Activated T-helper 17 cell treated with anti-CD3 and anti-CD28 coated beads, Interleukin-2, amount 50 U/mL, for 72 hours (primary cell): ENCODE measurements around the gene EPHA8. TPM values are rescaled to one million over a fixed set of nuclear protein-coding genes. Genes with fewer than 3 reads are reported as not detected.

ENCODE experiments used
- ATAC-seq: fragments of 150-1000 bp; cut with Tn5 transposase; replicated peaks from 2 replicates; pipeline ENCODE4 v1.10.0; 2021; ENCODE audit warnings: mild to moderate bottlenecking, moderate library complexity
- H3K27ac Mint-ChIP-seq: one replicate; pipeline ENCODE4 v1.8.0; 2022; ENCODE audit warnings: mixed read lengths
- H3K27me3 Mint-ChIP-seq: one replicate; pipeline ENCODE4 v1.8.0; 2022; ENCODE audit warnings: mixed read lengths
- H3K36me3 Mint-ChIP-seq: one replicate; pipeline ENCODE4 v1.8.0; 2022; ENCODE audit warnings: low read depth, mild to moderate bottlenecking, mixed read lengths
- H3K4me1 Mint-ChIP-seq: one replicate; pipeline ENCODE4 v1.8.0; 2022; ENCODE audit warnings: mixed read lengths
- H3K4me3 Mint-ChIP-seq: one replicate; pipeline ENCODE4 v1.8.0; 2022; ENCODE audit warnings: mild to moderate bottlenecking, mixed read lengths
- H3K9me3 Mint-ChIP-seq: one replicate; pipeline ENCODE4 v1.8.0; 2022; ENCODE audit warnings: mixed read lengths
- total RNA-seq, 2 donors: library from RNA; stranded (reverse); gene quantifications; one replicate each; pipeline ENCODE4 v1.2.3, GENCODE V29; 2022

The EPHA8 gene
- total RNA-seq, 2 donors from 2014 or later, result not detected

DNA sequence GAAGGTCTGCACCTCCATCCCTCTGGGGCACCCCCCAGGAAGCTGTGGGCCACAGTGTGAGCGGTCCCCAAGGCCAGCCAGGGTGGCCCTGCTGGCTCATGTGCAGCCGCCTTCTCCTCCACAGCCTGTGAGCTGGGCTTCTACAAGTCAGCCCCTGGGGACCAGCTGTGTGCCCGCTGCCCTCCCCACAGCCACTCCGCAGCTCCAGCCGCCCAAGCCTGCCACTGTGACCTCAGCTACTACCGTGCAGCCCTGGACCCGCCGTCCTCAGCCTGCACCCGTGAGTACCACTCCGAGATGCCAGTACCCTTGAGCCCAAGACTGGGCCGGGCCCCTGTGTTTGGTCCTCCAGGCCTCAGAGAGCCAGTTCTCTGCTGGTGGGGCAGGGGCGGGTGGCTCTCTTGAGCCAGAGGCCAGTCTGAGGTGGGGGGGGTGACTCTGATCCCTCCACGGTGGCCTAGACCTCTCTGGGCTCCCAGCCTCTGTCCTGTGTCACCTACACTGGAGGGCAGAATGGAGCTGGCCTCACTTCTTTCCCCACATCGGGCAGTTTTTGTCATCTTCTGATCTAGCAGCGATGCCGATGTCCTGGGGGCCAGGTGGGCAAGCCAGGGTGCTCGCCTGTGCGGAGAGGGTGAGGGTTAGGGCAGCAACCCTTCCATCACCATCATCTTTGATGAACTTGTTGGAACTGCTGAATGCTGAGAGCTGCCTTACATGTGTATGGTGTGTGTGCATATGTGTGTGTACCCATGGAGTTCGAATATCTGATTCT, 23.3 kb downstream of the EPHA8 start:
- H3K9me3 Mint-ChIP-seq, result no peaks in the 10 kb centered on the region
- H3K27me3 Mint-ChIP-seq, result peaks cover 18% of the 10 kb centered on the region
- H3K4me3 Mint-ChIP-seq, result no peak overlapping the region
- no peaks in the 10 kb centered on the region for H3K36me3 Mint-ChIP-seq
- no peak overlapping the region for H3K27ac Mint-ChIP-seq
- H3K4me1 Mint-ChIP-seq, result no peaks in the 10 kb centered on the region
- ATAC-seq, result no peak

DNA sequence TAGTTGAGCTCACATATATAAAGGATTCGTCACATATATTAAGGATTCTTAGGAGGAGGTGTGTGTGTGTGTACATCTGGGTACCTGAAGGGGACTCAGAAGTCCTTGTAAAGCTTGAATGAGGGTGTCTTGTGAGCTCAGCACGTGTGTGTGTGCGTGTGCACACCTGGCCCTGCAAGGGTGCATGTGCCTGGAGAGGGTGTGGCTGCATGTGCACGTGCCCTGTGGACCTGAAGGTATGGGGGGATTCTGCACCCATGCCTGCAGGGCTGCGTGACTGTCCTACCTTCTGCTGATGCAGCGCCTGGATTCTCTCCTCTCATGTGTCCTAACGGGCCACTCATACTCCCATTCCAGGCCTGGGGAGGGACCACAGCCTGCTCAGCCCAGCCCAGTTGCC, 24.0 kb downstream of the EPHA8 start:
- no peak for ATAC-seq
- H3K27ac Mint-ChIP-seq, result no peak overlapping the region
- H3K4me3 Mint-ChIP-seq, result no peak overlapping the region
- H3K36me3 Mint-ChIP-seq, result no peaks in the 10 kb centered on the region
- no peaks in the 10 kb centered on the region for H3K9me3 Mint-ChIP-seq
- peaks cover 25% of the 10 kb centered on the region for H3K27me3 Mint-ChIP-seq
- no peaks in the 10 kb centered on the region for H3K4me1 Mint-ChIP-seq

GRCh38 chr1:22588899-22589422, 25.7 kb downstream of the EPHA8 start:
- no peak overlapping the region for H3K4me3 Mint-ChIP-seq
- H3K27me3 Mint-ChIP-seq, result peaks cover 26% of the 10 kb centered on the region
- no peak overlapping the region for H3K27ac Mint-ChIP-seq
- no peaks in the 10 kb centered on the region for H3K9me3 Mint-ChIP-seq
- no peaks in the 10 kb centered on the region for H3K4me1 Mint-ChIP-seq
- no peak for ATAC-seq
- no peaks in the 10 kb centered on the region for H3K36me3 Mint-ChIP-seq

- H3K36me3 Mint-ChIP-seq, result no peaks in the 10 kb centered on the region
- H3K9me3 Mint-ChIP-seq, result no peaks in the 10 kb centered on the region
- H3K27me3 Mint-ChIP-seq, result peaks cover 32% of the 10 kb centered on the region
- no peak overlapping the region for H3K27ac Mint-ChIP-seq
- no peaks in the 10 kb centered on the region for H3K4me1 Mint-ChIP-seq
- ATAC-seq, result no peak
- H3K4me3 Mint-ChIP-seq, result no peak overlapping the region
These were observed 28.3 kb downstream of the EPHA8 start for GRCh38 chr1:22591576-22591975.

DNA sequence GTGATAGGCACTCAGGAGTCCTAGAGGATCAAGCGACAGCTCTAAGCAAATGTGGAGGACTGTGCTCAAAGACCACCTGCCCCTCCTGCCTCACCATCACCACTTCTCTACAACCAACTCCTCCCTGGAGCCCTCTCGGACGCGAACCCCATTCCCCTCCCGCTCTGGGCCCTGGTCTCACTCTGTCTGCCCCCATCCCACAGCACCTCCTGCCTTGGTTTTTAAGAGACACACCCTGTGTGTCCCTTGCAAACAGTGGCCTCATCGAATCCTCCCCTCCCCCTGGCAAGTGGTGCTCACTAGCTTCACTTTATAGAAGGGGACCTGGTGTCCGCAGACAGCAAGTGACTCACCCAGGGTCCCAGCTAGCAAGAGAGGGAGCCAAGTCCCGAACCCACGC, 28.8 kb downstream of the EPHA8 start:
- Mint-ChIP-seq H3K36me3 (no peaks in the 10 kb centered on the region), H3K9me3 (no peaks in the 10 kb centered on the region), H3K4me1 (no peaks in the 10 kb centered on the region), H3K4me3 (no peak overlapping the region), H3K27ac (no peak overlapping the region), H3K27me3 (peaks cover 33% of the 10 kb centered on the region)
- ATAC-seq, result no peak

- Mint-ChIP-seq H3K36me3 (no peaks in the 10 kb centered on the region), H3K4me1 (no peaks in the 10 kb centered on the region), H3K27ac (no peak overlapping the region), H3K27me3 (peaks cover 31% of the 10 kb centered on the region), H3K9me3 (no peaks in the 10 kb centered on the region), H3K4me3 (no peak overlapping the region)
- ATAC-seq, result no peak
These were observed 29.9 kb downstream of the EPHA8 start for GRCh38 chr1:22592919-22593790.

DNA sequence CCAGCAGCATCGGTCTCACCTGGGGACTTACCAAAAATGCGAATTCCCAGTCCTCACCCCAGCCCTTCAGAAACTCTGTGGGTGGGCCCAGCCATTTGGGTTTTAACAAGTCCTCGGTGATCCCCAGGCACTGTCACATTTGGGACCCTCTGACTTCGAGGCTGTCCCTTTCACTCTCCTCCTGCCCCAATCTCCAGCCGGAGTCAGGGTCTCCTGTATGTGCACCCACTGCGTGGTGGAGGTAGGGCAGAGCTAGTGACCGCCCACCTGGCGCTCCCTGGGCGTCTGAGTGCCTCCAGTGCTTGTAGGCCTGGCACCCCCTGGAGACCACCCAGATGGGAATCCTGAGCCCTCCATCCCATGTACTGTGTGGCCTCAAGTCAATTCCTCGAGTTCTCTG, 31.1 kb downstream of the EPHA8 start:
- Mint-ChIP-seq H3K27me3 (peaks cover 31% of the 10 kb centered on the region), H3K4me3 (no peak overlapping the region), H3K27ac (no peak overlapping the region), H3K4me1 (no peaks in the 10 kb centered on the region), H3K36me3 (no peaks in the 10 kb centered on the region), H3K9me3 (no peaks in the 10 kb centered on the region)
- ATAC-seq, result no peak

DNA sequence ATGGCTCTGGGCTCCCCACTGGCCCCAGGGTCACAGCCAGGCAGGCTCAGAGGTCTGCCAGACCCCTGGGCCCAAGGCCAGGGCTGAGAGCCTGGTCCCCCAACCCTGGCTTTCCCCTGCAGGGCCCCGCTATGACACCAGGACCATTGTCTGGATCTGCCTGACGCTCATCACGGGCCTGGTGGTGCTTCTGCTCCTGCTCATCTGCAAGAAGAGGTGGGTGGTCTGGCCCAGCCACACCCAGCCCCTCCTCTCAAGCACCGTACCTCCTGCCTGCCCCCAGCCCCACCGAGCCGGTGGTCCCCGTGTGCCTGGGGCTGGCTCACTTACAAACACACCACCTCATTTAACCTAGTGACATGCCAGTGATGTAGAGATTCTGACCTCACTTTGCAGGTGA, 31.8 kb downstream of the EPHA8 start:
- Mint-ChIP-seq H3K4me3 (no peak overlapping the region), H3K27ac (no peak overlapping the region), H3K4me1 (no peaks in the 10 kb centered on the region), H3K27me3 (peaks cover 31% of the 10 kb centered on the region), H3K36me3 (no peaks in the 10 kb centered on the region), H3K9me3 (no peaks in the 10 kb centered on the region)
- no peak for ATAC-seq

GRCh38 chr1:22597301-22597965, 34.1 kb downstream of the EPHA8 start:
- H3K4me3 Mint-ChIP-seq, result no peak overlapping the region
- H3K27me3 Mint-ChIP-seq, result peaks cover 13% of the 10 kb centered on the region
- no peaks in the 10 kb centered on the region for H3K9me3 Mint-ChIP-seq
- H3K27ac Mint-ChIP-seq, result no peak overlapping the region
- no peaks in the 10 kb centered on the region for H3K4me1 Mint-ChIP-seq
- no peak for ATAC-seq
- no peaks in the 10 kb centered on the region for H3K36me3 Mint-ChIP-seq

DNA sequence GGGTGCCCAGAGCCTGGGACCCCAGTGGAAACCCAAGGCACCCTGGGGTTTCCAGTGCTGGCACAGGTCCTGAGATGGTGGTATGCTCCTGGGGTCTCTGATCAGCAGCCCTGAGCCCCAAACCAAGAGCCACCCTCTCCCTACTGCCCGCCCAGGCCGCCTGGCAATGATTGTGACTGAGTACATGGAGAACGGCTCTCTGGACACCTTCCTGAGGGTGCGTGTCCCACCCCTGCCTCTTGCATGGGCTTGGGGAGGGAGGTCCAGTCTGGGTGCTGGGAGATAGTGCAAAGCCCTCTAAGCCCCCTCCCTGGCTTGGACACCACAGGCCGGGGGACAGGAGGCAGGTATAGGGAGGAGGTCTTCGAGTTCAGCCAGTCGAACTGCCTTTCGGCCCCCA, 34.7 kb downstream of the EPHA8 start:
- Mint-ChIP-seq H3K36me3 (no peaks in the 10 kb centered on the region), H3K4me1 (no peaks in the 10 kb centered on the region), H3K9me3 (no peaks in the 10 kb centered on the region), H3K27me3 (peaks cover 13% of the 10 kb centered on the region), H3K27ac (no peak overlapping the region), H3K4me3 (no peak overlapping the region)
- ATAC-seq, result no peak

DNA sequence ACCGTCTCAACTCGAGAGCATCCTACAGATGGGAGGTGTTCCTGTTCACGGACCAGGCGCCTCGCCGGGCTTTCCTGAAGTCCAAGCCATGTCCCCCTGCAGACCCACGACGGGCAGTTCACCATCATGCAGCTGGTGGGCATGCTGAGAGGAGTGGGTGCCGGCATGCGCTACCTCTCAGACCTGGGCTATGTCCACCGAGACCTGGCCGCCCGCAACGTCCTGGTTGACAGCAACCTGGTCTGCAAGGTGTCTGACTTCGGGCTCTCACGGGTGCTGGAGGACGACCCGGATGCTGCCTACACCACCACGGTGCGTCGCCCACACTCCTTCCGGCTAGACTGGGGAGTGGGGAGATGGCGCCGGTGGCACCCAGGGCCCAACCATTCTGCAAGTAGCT, 35.4 kb downstream of the EPHA8 start:
- Mint-ChIP-seq H3K36me3 (no peaks in the 10 kb centered on the region), H3K4me3 (no peak overlapping the region), H3K9me3 (no peaks in the 10 kb centered on the region), H3K27ac (no peak overlapping the region), H3K27me3 (peaks cover 17% of the 10 kb centered on the region), H3K4me1 (no peaks in the 10 kb centered on the region)
- ATAC-seq, result no peak

DNA sequence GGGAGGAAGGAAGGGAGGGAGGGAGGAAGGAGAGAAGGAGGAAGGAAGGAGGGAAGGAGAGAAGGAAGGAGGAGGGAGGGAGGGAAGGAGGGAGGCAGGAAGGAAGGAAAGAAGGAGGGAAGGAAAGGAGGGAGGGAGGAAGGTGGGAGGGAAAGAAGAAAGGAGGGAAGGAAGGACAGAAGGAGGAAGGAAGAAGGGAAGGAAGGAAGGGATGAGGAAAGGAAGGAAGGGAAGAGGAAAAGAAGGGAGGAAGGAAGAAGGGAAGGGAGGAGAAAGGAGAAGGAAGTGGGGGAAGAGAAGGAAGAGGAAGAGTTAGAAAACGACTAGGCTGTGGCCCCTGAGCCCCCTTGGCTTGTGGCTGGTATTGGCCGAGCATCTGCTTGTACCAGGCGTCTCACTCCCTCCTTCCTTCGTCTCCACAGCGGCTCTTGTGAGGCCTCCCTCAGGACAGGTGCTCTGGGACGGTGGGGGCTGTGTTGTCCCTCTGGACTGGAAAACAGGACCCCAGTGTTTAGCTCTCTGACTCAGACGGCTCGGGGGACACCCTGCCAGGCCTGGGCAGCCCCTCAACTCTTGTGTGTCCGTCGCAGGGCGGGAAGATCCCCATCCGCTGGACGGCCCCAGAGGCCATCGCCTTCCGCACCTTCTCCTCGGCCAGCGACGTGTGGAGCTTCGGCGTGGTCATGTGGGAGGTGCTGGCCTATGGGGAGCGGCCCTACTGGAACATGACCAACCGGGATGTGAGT, 37.0 kb downstream of the EPHA8 start:
- Mint-ChIP-seq H3K9me3 (no peaks in the 10 kb centered on the region), H3K4me1 (no peaks in the 10 kb centered on the region), H3K27me3 (peaks cover 28% of the 10 kb centered on the region), H3K4me3 (no peak overlapping the region), H3K27ac (no peak overlapping the region), H3K36me3 (no peaks in the 10 kb centered on the region)
- ATAC-seq, result no peak

DNA sequence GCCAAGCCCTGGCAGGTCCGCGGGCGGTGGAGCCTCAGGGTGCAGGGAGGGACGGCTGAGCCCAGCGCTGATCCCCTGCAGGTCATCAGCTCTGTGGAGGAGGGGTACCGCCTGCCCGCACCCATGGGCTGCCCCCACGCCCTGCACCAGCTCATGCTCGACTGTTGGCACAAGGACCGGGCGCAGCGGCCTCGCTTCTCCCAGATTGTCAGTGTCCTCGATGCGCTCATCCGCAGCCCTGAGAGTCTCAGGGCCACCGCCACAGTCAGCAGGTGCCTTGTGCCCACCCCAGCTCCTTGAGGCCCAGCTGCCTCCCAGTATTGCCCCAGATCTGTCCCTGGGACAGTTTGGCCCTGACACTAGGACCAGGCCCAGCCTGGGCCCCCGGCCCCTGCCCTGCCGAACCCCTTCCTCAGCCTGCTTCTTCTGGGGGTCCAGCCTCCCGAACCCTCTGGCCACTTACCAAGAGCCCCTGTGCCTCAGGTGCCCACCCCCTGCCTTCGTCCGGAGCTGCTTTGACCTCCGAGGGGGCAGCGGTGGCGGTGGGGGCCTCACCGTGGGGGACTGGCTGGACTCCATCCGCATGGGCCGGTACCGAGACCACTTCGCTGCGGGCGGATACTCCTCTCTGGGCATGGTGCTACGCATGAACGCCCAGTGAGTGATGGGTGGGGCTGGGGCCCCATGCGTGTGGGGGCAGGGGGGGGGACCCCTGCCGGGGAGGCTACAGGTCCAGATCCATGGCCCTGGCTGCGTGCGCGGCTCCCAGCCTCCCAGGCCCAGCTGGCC, 37.7 kb downstream of the EPHA8 start:
- H3K27ac Mint-ChIP-seq, result no peak overlapping the region
- no peak overlapping the region for H3K4me3 Mint-ChIP-seq
- ATAC-seq, result no peak
- no peaks in the 10 kb centered on the region for H3K4me1 Mint-ChIP-seq
- peaks cover 28% of the 10 kb centered on the region for H3K27me3 Mint-ChIP-seq
- H3K9me3 Mint-ChIP-seq, result no peaks in the 10 kb centered on the region
- no peaks in the 10 kb centered on the region for H3K36me3 Mint-ChIP-seq
